Heart left ventricle (tissue), 16 donors: ENCODE measurements around the gene RBM47. TPM values are rescaled to one million over a fixed set of nuclear protein-coding genes. Genes with fewer than 3 reads are reported as not detected.

Experiments
- ATAC-seq, 4 donors: fragments of 200-7000 bp; cut with Tn5 transposase; one replicate each; pipeline ENCODE4 v1.9.1; 2020 to 2022; ENCODE audit warnings: moderate library complexity in 4 of 4, mild to moderate bottlenecking in 3 of 4, moderate number of reproducible peaks in 1 of 4
- DNase-seq, 5 donors: peaks; one replicate each; pipeline ENCODE4 v3.0.0-alpha.2; 2020
- H3K27ac ChIP-seq, 12 donors: fragments of 200-600 bp; sonication (generic) in 4 of 12; one replicate each; pipeline versions ENCODE4 v1.5.0 to v1.8.0; 2016 to 2022; ENCODE audit warnings: mild to moderate bottlenecking in 2 of 12
- H3K27me3 ChIP-seq, 9 donors: fragments of 200-600 bp; sonication (generic) in 2 of 9; one replicate each; pipeline versions ENCODE4 v1.5.1 to v1.8.0; 2016 to 2022; ENCODE audit warnings: mild to moderate bottlenecking in 3 of 9
- H3K36me3 ChIP-seq, 9 donors: fragments of 200-600 bp; sonication (generic) in 2 of 9; one replicate each; pipeline versions ENCODE4 v1.5.0 to v1.8.0; 2018 to 2022; ENCODE audit warnings: mild to moderate bottlenecking in 2 of 9
- H3K4me1 ChIP-seq, 12 donors: fragments of 200-600 bp; sonication (generic) in 4 of 12; one replicate each; pipeline versions ENCODE4 v1.5.0 to v1.8.0; 2016 to 2022; ENCODE audit warnings: mild to moderate bottlenecking in 3 of 12
- H3K4me3 ChIP-seq, 12 donors: fragments of 200-600 bp; sonication (generic) in 4 of 12; one replicate each; pipeline versions ENCODE4 v1.5.0 to v1.8.0; 2017 to 2022; ENCODE audit warnings: mild to moderate bottlenecking in 9 of 12, moderate library complexity in 4 of 12
- H3K9me3 ChIP-seq, 12 donors: fragments of 200-600 bp; sonication (generic) in 4 of 12; one replicate each; pipeline versions ENCODE4 v1.5.0 to v1.8.0; 2016 to 2022; ENCODE audit warnings: mild to moderate bottlenecking in 1 of 12
- POLR2A ChIP-seq, 2 donors: fragments of 450-650 bp; IDR thresholded peaks; one replicate each; pipeline ENCODE4 v1.6.1; 2017; ENCODE audit warnings: antibody characterized with exemption in 2 of 2, mild to moderate bottlenecking in 2 of 2, moderate library complexity in 2 of 2
- WGBS, 4 donors: extraction: QIAGEN DNeasy Blood & Tissue Kit in 2 of 4; methylation state at CpG; one replicate each; pipeline versions ENCODE4 v1.1.5 to v1.1.7; 2013 to 2018; 5-methylcytosine and 5-hydroxymethylcytosine counted together
- intact Hi-C, 10 donors: fragments of 100-400 bp; cut with DNase I; formaldehyde crosslinking; loops; one replicate each; pipeline versions ENCODE4 v1.11.1 to v1.14.2; 2022
- polyA plus RNA-seq, 2 donors: library from polyadenylated mRNA; stranded (reverse); fragments of 200-250 nt; gene quantifications; one replicate each; pipeline ENCODE4 v1.2.3, GENCODE V29; 2013
- total RNA-seq, 9 donors: library from RNA; depleted of rRNA in 2 of 9; stranded (reverse); fragments of >200 nt in 2 of 9; fragmentation: NEBNext Ultra II Directional in 3 of 9; extraction: Animal tissue kit (Norgen Biotek cat#: 25700) in 3 of 9; gene quantifications; one replicate each; pipeline versions ENCODE4 v1.1.0 to v1.2.4, GENCODE V29; 2016 to 2023
- TF ChIP-seq, protein P1 (sequence below), 12 donors: fragments of 200-600 bp; sonication (generic) in 4 of 12; IDR thresholded peaks; one replicate each; pipeline versions ENCODE4 v1.5.0 to v1.8.0; 2018 to 2022; ENCODE audit warnings: antibody characterized with exemption in 12 of 12, mild to moderate bottlenecking in 5 of 12
- donor health status: ischemic (EF 13 %, LVEDD 7.1; RV severe dilation, severe dysfunction).
- donor health status: healthy with polysubstance abuse.
- donor health status: DM: no; HTN: yes; CAD: no.
- donor health status: DM: no; HTN: no; CAD: no.
- donor health status: ischemic (EF 25% LVEDD 6.9; RV normal size, moderate dysfunction).
- donor health status: ischemic (EF 25% LVEDD 5.7; RV mildly dilated, moderate dysfunction).
- donor health status: healthy.
- donor health status: DM: yes; HTN: yes; CAD: no.
- donor health status: ischemic (EF 35%, LVEDD 5.7; RV mildly dilated, moderate dysfunction).
- donor health status: nonischemic (EF 11% LVEDD 7.7; RV severe dilation, severe dysfunction).
- donor health status: DM: yes; HTN: yes; CAD: no.
- donor health status: PGD.
- donor health status: ischemic (EF 29% LVEDD 5.4; RV normal size, mild dysfunction).
- donor health status: nonischemic (EF 23%, LVEDD 6.1; RV moderate dilation, normal function).

RBM47 gene
- total and polyA plus RNA-seq, 11 donors: 0.50 to 29.9 (median 3.5) TPM

DNA sequence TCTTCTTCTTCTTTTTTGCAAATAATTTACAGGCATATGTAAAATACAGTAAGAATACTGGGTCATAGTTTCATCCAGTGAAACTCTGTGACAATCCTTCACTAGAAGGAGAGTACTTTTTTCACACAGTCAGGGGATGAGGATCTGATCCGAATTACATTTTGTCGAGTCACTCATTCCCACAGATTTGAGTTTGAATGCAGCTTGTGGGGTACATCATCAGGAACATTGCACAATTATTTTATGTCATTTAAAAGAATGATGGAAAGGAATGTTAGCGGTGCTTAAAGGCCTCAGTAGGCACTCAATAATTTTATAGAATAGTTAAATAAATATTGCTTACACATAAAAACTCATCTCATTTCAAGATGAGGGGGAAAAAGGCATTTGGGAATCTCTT, 205.9 kb downstream of the RBM47 start:
- ATAC-seq: no peak
- no peak overlapping the region for H3K4me3 ChIP-seq
- no peak overlapping the region for H3K27ac ChIP-seq
- no peaks in the 10 kb centered on the region for H3K9me3 ChIP-seq
- peaks cover 0 to 7% (median 0%) of the 10 kb centered on the region in 9 donors for H3K36me3 ChIP-seq
- intact Hi-C loops: no loop called here
- 88 to 92% (median 91%) methylated on average over 3 of the region's 3 CpGs for WGBS, 4 donors
- DNase-seq: no peak
- H3K4me1 ChIP-seq: peaks cover 0 to 8% (median 0%) of the 10 kb centered on the region in 12 donors
- no peaks in the 10 kb centered on the region for H3K27me3 ChIP-seq
- TF ChIP-seq POLR2A (IDR thresholded peaks at IDR 0.05): no peak
- TF ChIP-seq, protein P1, sequence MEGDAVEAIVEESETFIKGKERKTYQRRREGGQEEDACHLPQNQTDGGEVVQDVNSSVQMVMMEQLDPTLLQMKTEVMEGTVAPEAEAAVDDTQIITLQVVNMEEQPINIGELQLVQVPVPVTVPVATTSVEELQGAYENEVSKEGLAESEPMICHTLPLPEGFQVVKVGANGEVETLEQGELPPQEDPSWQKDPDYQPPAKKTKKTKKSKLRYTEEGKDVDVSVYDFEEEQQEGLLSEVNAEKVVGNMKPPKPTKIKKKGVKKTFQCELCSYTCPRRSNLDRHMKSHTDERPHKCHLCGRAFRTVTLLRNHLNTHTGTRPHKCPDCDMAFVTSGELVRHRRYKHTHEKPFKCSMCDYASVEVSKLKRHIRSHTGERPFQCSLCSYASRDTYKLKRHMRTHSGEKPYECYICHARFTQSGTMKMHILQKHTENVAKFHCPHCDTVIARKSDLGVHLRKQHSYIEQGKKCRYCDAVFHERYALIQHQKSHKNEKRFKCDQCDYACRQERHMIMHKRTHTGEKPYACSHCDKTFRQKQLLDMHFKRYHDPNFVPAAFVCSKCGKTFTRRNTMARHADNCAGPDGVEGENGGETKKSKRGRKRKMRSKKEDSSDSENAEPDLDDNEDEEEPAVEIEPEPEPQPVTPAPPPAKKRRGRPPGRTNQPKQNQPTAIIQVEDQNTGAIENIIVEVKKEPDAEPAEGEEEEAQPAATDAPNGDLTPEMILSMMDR (IDR thresholded peaks at IDR 0.05): no peak

DNA sequence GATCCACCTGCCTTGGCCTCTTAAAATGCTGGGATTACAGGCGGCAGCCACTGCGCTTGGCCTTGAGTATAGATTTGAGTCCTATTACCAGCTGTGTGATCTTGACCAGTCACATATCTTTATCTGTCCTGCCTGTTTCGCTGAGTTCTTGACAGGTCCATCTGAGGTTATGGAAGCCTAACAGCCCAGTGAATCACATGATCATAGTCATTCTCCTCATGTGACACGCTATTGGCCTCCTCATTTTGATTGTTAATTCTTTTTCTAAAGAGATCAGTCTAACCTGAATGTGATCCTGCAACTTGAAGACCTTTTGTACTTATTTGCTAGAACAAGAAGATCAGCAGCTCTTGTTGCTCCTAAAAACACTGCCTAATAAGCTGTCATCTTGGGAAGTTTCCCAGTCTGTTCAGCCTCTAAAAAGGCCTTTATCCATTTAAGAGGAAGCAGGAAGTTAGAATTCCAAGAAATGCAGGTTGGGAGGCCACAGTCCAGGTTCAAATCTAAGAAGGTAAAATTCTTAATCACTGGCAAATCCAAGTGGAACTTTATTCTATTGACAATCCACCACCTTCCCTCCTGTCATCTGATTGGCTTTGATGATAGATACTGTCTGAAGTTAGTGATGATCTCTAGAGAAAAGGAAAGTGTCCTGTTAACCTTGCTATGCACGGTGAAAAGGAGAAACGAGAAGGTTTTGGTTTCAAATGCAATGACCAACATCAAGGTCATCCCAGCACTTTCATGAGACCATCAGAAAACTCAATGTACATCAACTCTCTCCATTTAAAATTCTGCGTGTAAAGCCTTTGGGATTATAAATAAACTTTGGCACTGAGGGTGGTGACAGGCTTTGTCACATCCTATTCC, 207.6 kb downstream of the RBM47 start:
- DNase-seq: no peak
- H3K9me3 ChIP-seq: no peaks in the 10 kb centered on the region
- H3K27me3 ChIP-seq: no peaks in the 10 kb centered on the region
- no peak overlapping the region for H3K27ac ChIP-seq
- no peak for ATAC-seq
- intact Hi-C loops: no loop called here
- H3K4me1 ChIP-seq: no peaks in the 10 kb centered on the region
- no peak overlapping the region for H3K4me3 ChIP-seq
- TF ChIP-seq, protein P1 (IDR thresholded peaks at IDR 0.05): no peak
- TF ChIP-seq POLR2A (IDR thresholded peaks at IDR 0.05): no peak
- H3K36me3 ChIP-seq: peaks cover 0 to 7% (median 0%) of the 10 kb centered on the region in 9 donors
- WGBS, 4 donors: 90 to 91% (median 90%) methylated on average over 7 of the region's 7 CpGs

DNA sequence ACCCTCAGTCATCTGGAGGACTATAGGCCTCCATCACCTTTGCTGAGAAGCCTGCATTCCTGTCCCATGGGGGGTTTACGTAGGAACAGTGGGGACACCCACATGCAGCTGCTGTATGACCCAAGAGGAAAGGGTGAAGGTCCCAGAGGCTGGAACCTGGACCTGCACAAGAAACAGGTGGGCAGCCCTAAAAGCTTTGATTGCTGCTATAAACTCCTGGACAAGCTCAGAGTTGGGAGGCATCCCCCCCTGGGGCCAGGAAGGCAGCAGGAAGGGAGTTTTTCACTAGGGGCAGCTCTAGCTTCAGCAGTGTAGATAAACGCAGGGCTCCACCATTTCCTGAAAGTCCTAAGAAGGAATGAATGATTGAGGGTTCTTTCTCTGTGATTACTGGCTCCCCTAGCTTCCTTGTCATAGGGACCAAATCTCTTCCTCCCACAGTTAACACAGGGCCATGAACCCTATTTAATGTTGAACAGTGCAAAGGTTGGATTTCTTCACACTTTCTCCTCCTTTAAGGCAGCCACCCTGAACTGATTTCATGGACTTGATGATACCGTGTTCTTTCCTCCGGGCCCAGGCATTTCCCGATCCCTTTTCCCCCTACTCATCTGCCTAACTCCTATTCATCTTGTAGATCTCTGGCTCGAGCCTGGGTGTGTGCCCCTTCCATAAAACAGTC, 210.3 kb downstream of the RBM47 start:
- no peaks in the 10 kb centered on the region for H3K27me3 ChIP-seq
- no peak for ATAC-seq
- intact Hi-C loops: no loop called here
- TF ChIP-seq, protein P1 (IDR thresholded peaks at IDR 0.05): no peak
- no peak for TF ChIP-seq POLR2A (IDR thresholded peaks at IDR 0.05)
- no peak overlapping the region for H3K27ac ChIP-seq
- no peak overlapping the region for H3K4me3 ChIP-seq
- no peaks in the 10 kb centered on the region for H3K36me3 ChIP-seq
- no peaks in the 10 kb centered on the region for H3K9me3 ChIP-seq
- DNase-seq: no peak
- WGBS, 4 donors: 56 to 76% (median 67%) methylated on average over 6 of the region's 6 CpGs
- H3K4me1 ChIP-seq: no peaks in the 10 kb centered on the region
